GM19324 (cell line): ENCODE results near the gene FTO.

Source experiments
- ATAC-seq: cut with Tn5 transposase; IDR thresholded peaks from one replicate; pipeline ENCODE4 v1.9.1; 2021; ENCODE audit warnings: mild to moderate bottlenecking, moderate library complexity; ENCODE audit not compliant: unreplicated experiment, low FRiP score

The FTO gene

DNA sequence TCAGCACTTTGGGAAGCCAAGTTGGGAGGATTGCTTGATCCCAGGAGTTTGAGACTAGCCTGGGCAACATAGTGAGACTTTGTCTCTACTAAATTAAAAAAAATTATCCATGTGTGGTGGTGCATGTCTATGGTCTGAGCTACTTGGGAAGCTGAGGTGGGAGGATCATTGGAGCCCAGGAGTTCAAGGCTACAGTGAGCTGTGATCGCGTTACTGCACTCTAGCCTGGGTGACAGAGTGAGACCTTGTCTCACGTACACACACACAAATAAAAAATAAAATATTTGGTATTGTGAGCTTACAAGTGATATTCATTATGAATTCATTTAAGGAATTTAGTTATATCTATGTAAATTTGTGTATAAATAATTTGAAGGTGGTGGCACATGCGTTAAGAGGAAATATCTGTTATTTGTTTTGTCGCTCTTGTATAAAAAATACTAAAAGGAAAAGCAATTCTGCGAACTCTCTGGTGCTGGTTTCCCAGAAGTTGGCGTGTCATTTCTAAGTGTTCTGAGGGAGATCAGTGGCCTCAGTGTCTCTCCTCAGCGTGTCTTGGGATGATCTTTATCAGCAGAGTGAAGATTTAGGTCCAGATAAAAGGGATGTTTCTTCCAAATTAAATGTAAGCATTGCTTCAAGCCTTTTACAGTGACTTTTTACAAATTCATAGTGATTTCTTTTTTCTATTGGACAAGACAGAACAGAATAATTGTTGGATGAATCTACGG is 187.6 kb downstream of the FTO start:
- no peak for ATAC-seq

DNA sequence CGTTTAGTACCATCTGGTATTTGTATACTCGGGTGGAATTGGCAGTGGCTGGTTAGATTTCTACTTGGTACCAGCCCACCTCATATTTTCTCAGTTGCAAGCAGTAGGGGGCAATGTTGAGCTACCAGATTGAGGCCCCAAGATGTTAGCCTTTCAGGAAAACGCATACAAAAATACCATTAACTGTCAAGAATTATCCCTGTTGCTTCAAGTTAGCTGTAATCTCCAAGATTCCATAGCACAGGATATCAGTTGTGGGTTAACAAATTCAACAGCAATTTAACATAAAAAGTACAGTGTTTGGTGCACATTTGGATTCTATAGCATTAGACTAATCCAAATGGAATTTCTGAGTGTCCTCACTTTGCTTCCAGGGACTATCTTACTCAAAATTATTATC is 188.2 kb downstream of the FTO start:
- ATAC-seq = no peak

DNA sequence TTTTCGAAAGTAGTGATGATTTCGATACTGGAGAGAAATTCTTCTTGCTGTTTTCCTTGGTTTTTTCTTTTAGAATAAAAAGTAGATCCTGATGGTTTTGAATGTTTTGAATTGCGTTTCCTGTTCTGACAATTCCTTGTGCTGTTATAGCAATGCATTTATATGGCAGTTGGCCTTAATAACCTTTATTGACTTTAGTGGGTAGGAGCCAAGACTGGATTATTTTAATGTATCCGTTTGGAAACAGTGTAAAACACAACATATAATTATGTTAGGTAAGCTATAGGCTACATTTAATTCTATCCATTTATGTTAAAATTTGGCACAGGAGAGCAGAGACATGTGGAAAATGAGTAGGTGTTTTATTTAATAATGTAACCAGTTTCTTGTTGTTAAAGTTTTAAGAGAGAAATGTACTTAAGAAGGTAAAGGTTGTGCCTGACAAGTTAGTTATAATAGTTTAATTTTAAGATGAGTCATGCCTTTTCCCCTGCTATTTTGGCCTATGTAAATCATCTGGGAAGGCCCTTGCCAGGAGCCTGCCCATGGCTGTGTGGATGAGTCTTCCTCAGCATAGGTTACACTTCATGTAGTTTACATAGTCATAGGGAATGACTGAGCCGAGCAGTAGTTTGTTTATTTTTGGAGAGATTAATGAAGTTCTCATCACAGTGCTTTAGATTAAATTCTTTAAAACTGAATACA is 189.9 kb downstream of the FTO start:
- ATAC-seq = no peak

DNA sequence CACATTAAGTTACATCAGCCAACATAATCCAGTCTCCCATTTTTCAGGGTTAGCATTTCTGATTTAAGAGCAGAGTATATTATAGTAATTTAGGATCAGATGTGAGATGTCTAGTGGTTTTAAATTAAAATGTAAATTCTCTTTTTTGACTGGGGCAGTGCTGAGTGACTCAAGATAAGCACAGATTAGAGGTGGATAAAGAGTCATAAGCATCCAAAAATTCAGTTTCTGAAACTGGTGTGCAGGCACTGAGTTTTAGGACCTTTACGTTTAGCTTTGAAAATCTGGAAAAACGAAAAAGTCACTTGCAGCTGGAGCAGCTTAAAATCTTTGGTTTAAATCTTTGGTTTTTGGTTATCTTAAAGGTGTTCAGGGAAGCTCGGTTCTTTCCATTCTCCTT is 190.7 kb downstream of the FTO start:
- no peak for ATAC-seq

DNA sequence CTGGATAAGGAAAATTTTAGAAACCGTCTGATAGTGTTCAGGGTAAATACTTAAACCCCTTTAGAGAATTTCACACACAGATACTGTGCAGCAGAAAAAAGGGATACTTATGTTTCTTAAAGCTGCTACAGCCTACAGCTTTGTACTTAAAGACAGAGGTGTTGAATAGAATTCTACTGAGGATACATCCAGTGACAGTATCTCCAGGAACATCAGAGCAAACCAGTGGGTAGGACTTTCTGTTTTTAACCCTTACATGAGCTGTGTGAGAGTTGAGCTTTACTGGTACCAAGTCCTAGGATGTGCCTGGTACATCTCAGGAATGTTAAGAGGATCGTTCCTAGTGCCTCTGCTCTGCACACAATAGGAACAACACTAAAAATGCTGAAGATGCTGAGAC is 191.5 kb downstream of the FTO start:
- ATAC-seq = no peak

DNA sequence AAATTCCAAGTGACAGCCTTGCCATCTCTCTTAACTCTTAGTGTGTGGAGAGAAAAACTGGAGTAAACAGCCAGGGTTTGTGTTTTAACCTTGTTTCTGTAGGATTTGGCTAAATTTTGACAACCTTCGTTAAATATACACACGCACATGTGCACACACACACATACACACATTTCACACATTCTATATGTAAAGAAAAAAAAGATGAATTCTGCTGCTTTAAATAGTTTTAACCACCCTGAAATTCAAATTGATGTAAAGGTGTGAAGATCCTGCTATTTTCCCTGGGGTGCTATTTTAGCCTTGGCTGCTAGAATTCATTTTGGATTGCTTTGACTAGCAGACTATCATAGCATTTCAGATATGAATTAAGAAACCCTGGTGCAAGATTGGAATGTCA is 191.9 kb downstream of the FTO start:
- ATAC-seq = no peak

DNA sequence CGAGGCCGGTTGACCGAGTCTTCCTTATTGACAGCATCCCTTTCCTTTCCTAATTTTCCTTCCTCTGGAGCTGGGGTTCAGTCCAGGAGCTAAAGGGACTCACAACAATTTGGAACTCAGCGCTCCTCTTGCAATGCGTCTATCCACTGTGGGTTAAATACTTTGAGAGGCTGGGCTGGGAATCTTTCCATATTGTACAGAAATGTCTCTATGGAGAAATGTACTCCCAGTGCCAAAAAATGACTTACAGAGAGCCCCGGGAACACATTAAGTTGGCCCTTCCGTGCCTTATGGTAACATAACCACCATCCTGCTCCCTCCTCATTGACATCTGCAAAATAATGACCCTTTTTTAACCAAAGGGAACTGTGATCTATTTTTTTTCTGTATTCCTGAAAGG is 192.8 kb downstream of the FTO start:
- ATAC-seq = no peak

DNA sequence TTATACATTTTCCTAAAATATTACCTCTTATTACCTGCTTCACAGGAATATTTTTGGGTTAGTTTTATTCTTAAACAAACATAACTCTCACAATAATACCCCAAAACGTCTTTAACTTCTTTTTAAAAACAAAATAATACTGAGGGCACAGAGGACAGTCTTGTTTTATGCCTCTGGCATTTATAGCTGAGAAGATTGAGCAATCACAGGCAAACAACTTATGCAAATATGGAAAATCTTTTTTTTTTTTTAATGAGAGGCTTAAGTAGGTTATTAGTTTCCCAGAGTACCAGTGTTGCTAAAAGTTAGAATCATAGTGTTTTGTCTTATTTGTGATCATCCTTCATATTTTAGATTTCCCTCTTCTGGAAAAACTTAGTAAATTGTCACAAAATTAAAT is 195.0 kb downstream of the FTO start:
- ATAC-seq = no peak

DNA sequence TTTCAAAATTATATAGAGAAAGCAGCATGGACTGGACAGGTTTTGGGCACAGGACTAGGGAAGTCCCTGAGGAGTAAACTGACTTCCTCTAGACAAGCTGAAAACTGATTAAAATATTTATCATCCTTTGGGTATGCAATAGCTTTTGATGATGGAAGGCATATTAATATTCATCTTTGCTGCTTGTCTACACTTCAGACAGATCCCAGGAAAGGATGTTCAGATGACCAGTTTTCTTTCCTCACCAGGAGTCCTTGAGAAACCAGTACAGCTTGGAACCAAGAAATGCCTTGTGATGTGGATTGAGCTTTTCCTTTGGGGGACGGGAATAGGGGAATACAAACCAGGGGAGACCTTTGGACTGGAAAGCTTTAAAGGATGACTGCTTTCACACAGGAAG is 195.5 kb downstream of the FTO start:
- no peak for ATAC-seq

DNA sequence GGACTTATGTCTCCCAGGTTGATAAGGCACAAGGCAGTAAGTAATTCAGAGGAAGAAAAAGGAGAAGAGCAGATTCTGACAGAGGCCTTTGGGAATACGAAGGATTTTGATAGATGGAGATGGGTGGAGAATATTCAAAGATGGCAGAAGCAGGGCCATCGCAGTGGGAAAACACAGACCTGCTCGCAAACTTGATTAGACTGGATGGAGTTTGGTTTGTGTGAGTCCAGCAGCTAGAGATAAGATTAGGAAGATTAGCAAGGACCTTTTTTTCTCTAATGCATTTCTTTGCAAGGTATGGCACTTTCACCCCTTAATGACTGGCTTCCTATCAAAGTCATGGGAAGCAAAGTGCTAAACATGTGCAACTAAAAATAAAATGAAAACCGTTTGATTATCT is 196.7 kb downstream of the FTO start:
- no peak for ATAC-seq

DNA sequence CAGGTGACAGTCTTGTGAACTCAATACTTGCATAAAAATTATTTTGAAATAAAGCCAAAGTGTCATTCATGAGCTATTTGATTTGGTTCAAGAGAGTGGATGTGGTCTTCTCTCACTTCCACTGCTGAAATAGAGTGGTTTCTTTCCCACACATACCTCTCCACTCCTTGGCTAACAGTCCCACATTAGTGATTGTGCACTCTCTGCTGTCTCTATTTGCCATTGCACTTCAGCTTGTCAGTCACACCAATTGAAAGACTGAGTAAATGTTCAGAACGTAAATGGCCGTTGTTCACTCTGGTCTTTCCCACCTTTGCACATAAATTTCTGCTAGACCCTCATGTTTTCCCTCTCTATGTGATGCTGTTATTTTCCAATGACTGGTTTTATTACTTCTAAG is 197.5 kb downstream of the FTO start:
- ATAC-seq = no peak

DNA sequence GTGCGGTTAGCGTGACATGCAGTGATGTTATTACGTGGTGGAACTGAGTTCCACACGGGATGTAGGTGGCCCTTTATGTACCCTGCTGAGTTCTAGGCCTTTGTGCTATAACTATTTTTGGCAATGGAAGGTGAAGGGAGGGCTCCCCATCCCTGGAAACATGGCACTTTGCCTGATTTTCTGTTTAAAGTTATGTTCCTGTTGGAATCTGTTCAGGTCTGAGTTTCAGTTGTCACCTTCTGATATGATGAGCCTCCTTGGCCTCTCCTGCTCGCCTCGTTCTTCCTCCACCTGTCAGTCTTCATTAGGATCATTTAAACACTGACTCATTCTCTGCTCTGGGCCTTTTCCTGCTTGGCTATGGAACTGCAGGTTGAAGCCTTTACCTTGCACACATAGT is 200.6 kb downstream of the FTO start:
- ATAC-seq = no peak

DNA sequence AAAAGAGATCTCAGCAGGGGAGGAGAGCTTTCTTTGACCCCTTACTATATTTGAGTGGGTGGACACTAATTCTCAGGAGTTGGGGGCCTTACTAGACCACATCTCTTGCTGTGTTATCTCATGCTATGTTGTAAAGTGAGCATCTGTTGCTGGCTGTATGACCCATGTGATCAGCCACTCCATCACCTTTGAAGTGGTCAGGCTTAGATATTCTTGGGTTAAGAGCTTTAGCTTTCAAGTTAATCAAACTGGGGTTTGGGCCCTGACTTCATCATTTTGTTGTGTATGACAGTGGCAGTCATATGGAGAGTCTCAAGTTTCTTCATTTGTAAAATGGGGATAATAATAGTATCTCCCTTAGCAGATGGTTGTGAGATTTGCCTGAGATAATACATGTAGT is 201.1 kb downstream of the FTO start:
- no peak for ATAC-seq

DNA sequence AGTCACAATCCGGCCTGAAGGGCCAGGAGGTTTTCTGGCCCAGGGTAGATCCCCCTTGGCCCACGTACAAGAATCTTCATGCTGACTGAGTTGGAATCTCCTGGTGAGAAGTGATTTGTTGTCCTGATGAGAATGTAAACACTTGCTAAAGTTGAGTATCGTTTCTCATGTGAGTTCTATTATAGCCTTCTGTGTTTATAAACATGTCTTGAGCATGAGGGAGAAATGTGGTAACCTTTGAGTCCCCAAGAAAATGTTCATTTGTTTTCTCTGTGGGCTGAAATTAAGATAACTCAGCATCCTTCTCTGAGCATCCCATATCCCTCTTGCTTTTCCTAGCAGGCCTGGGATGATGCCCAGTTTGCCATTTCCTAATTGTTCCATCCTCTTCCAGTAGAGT is 204.8 kb downstream of the FTO start:
- ATAC-seq = no peak

DNA sequence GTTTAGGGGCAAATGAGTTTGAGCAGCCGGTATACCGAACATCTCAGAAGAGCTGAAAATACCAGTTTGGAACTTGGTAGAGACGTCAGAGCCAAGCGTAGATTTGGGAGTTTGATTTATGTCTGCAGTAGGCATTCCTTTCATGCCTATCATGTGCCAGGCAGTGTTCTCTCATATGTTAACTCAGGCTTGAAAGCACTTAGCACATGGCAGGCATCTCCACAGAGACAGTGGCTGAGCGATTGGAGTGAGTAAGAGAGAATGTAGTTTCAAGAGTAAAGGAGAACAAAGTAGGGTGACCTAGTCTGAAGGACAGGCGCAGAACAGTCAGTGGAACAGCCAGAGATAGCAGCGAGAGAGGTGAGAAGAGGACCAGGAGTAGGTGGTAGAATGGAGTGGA is 207.0 kb downstream of the FTO start:
- no peak for ATAC-seq

DNA sequence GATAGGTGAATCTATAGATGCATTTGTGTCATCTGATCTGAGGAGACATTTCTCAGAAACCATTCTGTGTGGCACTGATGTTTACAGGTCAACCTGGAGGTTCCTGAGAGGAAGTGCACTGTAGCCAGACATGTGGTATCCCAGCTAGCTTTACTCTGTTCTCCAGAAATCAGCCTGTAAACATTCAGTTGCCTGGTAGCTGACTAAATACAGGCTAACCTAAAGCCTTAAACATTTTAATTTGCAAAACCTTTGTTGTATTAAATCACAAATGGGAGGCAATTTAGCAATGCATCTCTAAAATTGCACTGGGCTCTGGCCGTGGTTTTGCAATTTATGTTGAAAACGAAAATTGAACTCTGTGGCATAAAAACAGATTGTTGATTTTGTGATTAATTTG is 207.6 kb downstream of the FTO start:
- ATAC-seq = no peak

DNA sequence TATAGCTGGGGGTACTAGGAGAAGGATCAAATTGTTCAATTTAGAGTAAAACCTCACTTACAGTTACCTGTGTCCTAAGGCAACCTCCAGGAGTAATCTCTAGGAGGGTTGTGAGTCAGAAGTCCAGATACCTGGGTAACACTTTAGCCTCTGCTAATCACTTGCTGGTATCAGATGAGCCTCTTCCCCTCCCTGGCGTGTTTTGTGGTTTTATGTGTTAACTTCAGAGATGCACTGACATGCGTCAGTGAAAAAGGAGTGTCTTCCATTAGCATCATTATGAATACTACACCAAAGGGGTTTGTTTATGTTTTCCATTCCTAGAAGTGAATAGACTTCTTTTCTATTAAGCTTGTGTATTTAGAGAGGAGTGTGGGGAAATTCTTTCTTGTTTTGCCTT is 208.2 kb downstream of the FTO start:
- no peak for ATAC-seq

DNA sequence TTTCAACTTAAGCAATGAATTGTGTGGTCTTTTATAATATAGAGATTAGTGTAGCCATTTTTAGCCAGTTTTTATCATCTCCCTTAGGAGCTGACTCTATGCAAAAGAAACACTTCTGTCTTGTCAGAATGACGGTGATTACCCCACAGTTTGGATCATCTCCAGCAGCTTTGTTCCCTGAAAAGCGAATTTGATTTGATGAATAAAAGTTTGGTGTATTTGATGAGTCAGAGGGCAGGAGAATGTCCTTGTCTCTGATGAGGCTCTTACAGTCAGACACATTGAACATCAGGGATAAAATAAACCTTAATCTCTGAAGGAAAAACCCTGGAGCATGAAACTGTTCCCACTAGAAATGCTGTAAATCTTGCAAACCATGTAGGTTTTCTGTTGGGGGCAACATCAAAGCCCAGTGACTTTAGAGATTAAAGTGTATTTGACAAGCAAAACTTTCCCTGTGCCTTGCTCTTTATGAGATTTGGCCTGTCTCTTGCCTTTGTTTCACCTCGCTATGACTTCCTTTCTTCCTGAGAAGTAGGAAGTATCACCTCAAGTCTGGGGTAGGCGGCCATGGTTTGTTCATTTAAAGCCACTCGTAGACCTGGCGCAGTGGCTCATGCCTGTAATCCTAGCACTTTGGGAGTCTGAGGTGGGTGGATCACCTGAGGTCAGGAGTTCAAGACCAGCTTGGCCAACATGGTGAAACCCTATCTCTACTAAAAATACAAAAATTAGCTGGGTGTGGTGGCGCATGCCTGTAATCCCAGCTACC is 209.3 kb downstream of the FTO start:
- ATAC-seq = no peak

DNA sequence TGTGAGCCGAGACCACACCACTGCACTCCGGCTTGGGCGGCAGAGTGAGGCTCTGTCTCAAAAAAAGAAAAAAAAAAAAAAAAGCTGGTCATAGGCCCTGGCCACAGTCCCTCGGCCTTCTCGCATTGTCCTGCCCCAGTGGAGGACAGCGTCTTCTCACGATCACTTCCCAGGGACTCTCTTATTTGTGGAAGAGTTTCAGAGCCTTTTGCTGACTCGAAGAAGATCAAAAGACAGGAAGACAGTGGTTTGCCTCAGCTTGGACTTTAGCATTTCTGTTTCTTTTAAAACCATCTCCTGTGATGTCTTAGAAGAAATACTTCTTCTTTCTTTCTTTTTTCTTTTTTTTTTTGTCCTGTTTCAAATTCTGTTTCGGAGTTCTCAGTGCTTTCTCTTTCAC is 210.0 kb downstream of the FTO start:
- ATAC-seq = no peak

DNA sequence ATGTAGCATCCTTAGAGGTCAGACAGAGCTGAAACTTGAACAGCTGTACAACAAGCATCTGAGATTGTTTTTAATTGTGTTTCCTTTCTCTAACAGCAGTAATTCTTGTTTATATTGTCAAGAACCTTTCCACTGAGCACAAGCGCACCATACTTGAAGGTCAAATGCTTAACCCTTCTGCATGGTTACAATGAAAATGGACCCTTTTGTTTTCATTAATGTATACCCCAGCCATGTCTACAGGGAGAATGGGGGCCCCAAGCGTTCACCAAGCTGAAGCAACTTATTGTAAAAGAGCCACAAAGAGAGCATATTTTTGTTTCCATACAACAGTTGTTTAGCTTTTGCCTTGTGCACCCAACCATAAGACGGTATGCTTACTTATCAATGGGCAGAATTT is 210.8 kb downstream of the FTO start:
- ATAC-seq = no peak

DNA sequence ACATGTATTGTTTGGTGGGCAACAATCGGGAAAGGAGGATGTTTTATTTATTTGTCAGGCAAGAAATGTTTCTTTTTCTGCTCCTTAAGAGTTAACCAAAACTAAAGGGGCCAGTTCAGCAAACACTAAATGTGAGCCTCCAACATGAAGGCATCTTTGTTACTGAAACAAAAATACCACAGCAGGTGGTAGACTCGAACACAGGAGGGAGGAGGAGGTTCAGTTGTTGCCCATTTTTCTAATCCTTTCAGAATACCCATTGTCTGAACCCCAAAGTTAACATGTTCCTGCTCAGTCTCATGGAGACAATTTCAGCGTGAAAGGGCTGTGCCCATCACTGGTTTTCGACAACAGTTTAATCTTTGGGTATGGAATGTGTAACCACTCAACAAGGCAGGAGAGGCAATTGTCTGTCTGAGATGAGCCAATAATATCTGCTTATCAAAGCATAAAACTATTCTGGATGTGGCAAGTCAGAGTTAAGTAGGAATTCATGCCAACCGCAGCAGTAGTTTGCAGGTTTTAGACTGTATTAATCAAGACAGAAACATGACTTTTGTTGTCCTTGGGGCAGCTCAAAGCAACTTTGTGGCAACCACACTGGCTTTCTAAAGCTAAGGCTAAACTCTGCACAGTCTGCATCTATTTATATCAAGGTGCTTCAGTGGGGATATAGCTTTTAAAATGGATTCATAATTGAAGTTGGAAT is 211.7 kb downstream of the FTO start:
- ATAC-seq = no peak
